Mesenchymal stem cell (in vitro differentiated cells and primary cell): ENCODE results near the gene RRP8.

Experiments
- DNase-seq: peaks from one replicate; pipeline ENCODE4 v3.0.0-alpha.2; 2013
- H2AFZ ChIP-seq: one replicate; pipeline ENCODE4 v1.6.1; 2013; ENCODE audit warnings: low read depth, mild to moderate bottlenecking, control low read depth, inconsistent platforms, low read length, moderate library complexity
- H2AK5ac ChIP-seq: 2 replicates; pipeline ENCODE4 v1.6.1; 2013; ENCODE audit warnings: low read length, moderate library complexity, mild to moderate bottlenecking, inconsistent platforms; ENCODE audit not compliant: severe bottlenecking
- H2BK120ac ChIP-seq: one replicate; pipeline ENCODE4 v1.6.1; 2013; ENCODE audit warnings: low read depth, mild to moderate bottlenecking, inconsistent platforms, low read length, moderate library complexity
- H2BK12ac ChIP-seq, 2 experiments: one replicate each; pipeline ENCODE4 v1.6.1; 2013; ENCODE audit warnings: inconsistent platforms in 2 of 2, low read length in 2 of 2, mild to moderate bottlenecking in 2 of 2, moderate library complexity in 2 of 2, control low read depth in 1 of 2
- H2BK15ac ChIP-seq: one replicate; pipeline ENCODE4 v1.6.1; 2013; ENCODE audit warnings: mild to moderate bottlenecking, low read depth, inconsistent platforms; ENCODE audit not compliant: poor library complexity, severe bottlenecking
- H2BK5ac ChIP-seq: 2 replicates; pipeline ENCODE4 v1.6.1; 2013; ENCODE audit warnings: low read depth, mild to moderate bottlenecking, low read length, control low read depth, inconsistent platforms; ENCODE audit not compliant: poor library complexity, severe bottlenecking
- H3K14ac ChIP-seq, 2 experiments: one replicate each; pipeline ENCODE4 v1.6.1; 2013; ENCODE audit warnings: inconsistent platforms in 2 of 2, low read length in 2 of 2, control low read depth in 1 of 2, mild to moderate bottlenecking in 1 of 2, moderate library complexity in 1 of 2
- H3K18ac ChIP-seq, 2 experiments: one replicate each; pipeline ENCODE4 v1.6.1; 2013; ENCODE audit warnings: inconsistent platforms in 2 of 2, low read length in 2 of 2, control low read depth in 1 of 2, low read depth in 1 of 2, mild to moderate bottlenecking in 1 of 2
- H3K23ac ChIP-seq, 2 experiments: one replicate each; pipeline ENCODE4 v1.6.1; 2013; ENCODE audit warnings: inconsistent platforms in 2 of 2, low read length in 2 of 2, mild to moderate bottlenecking in 2 of 2, moderate library complexity in 2 of 2, control low read depth in 1 of 2
- H3K27ac ChIP-seq: 2 replicates; pipeline ENCODE4 v1.5.1; 2013; ENCODE audit warnings: mild to moderate bottlenecking, moderate library complexity, low read length, control low read depth, inconsistent platforms; ENCODE audit not compliant: poor library complexity, severe bottlenecking
- H3K27me3 ChIP-seq, 2 experiments: 2 replicates each; pipeline versions ENCODE4 v1.6.1 to v1.7.0; 2013; ENCODE audit warnings: low read length in 2 of 2, mild to moderate bottlenecking in 2 of 2, moderate library complexity in 2 of 2, control low read depth in 1 of 2, inconsistent platforms in 1 of 2; ENCODE audit not compliant: control insufficient read depth in 1 of 2, insufficient read depth in 1 of 2
- H3K36me3 ChIP-seq, 2 experiments: 2 replicates each; pipeline versions ENCODE4 v1.6.1 to v1.7.0; 2013; ENCODE audit warnings: low read length in 2 of 2, control low read depth in 1 of 2, inconsistent platforms in 1 of 2, low read depth in 1 of 2, mild to moderate bottlenecking in 1 of 2; ENCODE audit not compliant: insufficient read depth in 2 of 2, control insufficient read depth in 1 of 2
- H3K4ac ChIP-seq, 2 experiments: one replicate each; pipeline ENCODE4 v1.6.1; 2013; ENCODE audit warnings: inconsistent platforms in 2 of 2, low read length in 2 of 2, mild to moderate bottlenecking in 2 of 2, moderate library complexity in 2 of 2, control low read depth in 1 of 2, low read depth in 1 of 2
- H3K4me1 ChIP-seq: 2 replicates; pipeline ENCODE4 v1.6.1; 2013; ENCODE audit warnings: low read depth, low read length, control low read depth; ENCODE audit not compliant: control insufficient read depth, insufficient read depth
- H3K4me2 ChIP-seq: 2 replicates; pipeline ENCODE4 v1.6.1; 2013; ENCODE audit warnings: low read length, mild to moderate bottlenecking, inconsistent platforms; ENCODE audit not compliant: poor library complexity, severe bottlenecking
- H3K4me3 ChIP-seq, 2 experiments: 2 replicates each; pipeline versions ENCODE4 v1.5.1 to v1.7.0; 2013; ENCODE audit warnings: low read length in 2 of 2, mild to moderate bottlenecking in 2 of 2, control low read depth in 1 of 2, low read depth in 1 of 2; ENCODE audit not compliant: insufficient read depth in 1 of 2
- H3K79me1 ChIP-seq: replicated peaks from 2 replicates; pipeline ENCODE4 v1.6.1; 2013; ENCODE audit warnings: mild to moderate bottlenecking, control low read depth, low read length, inconsistent platforms; ENCODE audit not compliant: poor library complexity, severe bottlenecking
- H3K9ac ChIP-seq: 2 replicates; pipeline ENCODE4 v1.7.0; 2013; ENCODE audit warnings: mild to moderate bottlenecking, low read length, moderate library complexity
- H3K9me3 ChIP-seq: 2 replicates; pipeline ENCODE4 v1.7.0; 2013; ENCODE audit warnings: mild to moderate bottlenecking, low read length; ENCODE audit not compliant: control insufficient read depth
- H4K8ac ChIP-seq: one replicate; pipeline ENCODE4 v1.6.1; 2013; ENCODE audit warnings: inconsistent platforms, mild to moderate bottlenecking, low read length, moderate library complexity
- H4K91ac ChIP-seq: one replicate; pipeline ENCODE4 v1.6.1; 2013; ENCODE audit warnings: mild to moderate bottlenecking, low read length, inconsistent platforms
- WGBS: methylation state at CpG from one replicate; pipeline ENCODE4 v1.1.7; 2013; ENCODE audit warnings: mixed read lengths; 5-methylcytosine and 5-hydroxymethylcytosine counted together

The RRP8 gene

GRCh38 chr11:6604081-6604626 is 738 bp upstream of the RRP8 start:
- H3K14ac ChIP-seq, result peak overlapping the region in 1 of 2 experiments; percentile 96
- DNase-seq, result peak; percentile 88
- peak overlapping the region; percentile 71 to 82 for H3K18ac ChIP-seq
- H2BK15ac ChIP-seq, result peak overlapping the region; percentile 2
- peak overlapping the region; percentile 20 to 69 for H3K4ac ChIP-seq
- no peak overlapping the region for H4K8ac ChIP-seq
- H2AK5ac ChIP-seq, result peak overlapping the region; percentile 49
- peak overlapping the region; percentile 92 for H3K27ac ChIP-seq
- peak overlapping the region; percentile 48 for H4K91ac ChIP-seq
- peak overlapping the region; percentile 50 for H3K4me2 ChIP-seq
- H3K36me3 ChIP-seq, result peaks cover 38 to 50% of the 10 kb centered on the region in 2 experiments
- H3K4me1 ChIP-seq, result peaks cover 19% of the 10 kb centered on the region
- H2AFZ ChIP-seq, result peak overlapping the region; percentile 78
- H3K4me3 ChIP-seq, result peak overlapping the region; percentile 85 to 98
- peak overlapping the region in 1 of 2 experiments; percentile 79 for H2BK12ac ChIP-seq
- no peaks in the 10 kb centered on the region for H3K9me3 ChIP-seq
- H3K27me3 ChIP-seq, result no peaks in the 10 kb centered on the region
- H2BK5ac ChIP-seq, result peak overlapping the region; percentile 68
- peak overlapping the region; percentile 35 for H2BK120ac ChIP-seq
- H3K79me1 ChIP-seq, result peaks cover 25% of the 10 kb centered on the region
- 0% methylated on average over 20 of the region's 20 CpGs for WGBS
- peak overlapping the region in 1 of 2 experiments; percentile 80 for H3K23ac ChIP-seq
- H3K9ac ChIP-seq, result peak overlapping the region; percentile 93

DNA sequence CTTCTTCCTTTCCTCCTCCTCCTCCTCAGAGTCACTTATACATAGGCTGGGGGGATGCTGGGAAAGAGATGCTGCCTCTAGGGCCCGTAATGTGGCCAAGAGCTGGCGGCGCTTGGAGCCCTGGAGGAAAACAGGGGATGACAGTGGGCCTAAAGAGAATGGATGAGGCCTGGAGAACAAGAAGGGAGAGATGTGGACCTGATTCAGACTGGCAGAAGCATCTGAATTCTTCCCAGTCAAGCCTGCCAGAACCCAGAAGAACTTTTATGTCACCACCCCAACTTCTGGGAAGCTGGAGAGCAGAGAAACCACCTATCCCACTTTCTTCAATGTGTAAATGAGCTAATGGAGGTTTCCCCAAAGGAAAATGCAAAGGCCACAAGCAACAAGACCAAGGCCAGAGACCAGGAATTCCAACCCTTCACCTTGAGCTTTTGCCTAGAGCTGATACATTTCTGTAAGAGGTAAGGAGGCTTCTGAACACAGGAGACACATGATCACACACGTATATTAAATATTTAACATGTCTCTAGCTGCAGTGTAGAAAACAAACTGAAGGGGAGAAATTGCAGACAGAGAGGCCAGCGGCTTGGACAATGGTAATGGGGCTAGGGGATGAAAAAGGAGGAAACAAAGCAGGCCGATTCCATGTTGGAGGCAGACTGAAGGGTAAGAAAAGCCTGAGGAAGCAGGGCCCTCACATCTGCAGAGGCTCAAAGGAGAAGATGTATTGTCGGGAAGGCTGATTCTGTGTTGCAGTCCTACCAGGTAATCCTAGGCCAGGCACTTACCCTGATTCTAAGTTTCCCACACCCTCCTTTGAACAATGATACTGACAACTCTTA is 1.1 kb downstream of the RRP8 start:
- H4K91ac ChIP-seq, result no peak overlapping the region
- peak overlapping the region; percentile 74 for H3K4me2 ChIP-seq
- no peak for DNase-seq
- 73% methylated on average over 6 of the region's 7 CpGs for WGBS
- no peak overlapping the region for H2AFZ ChIP-seq
- peak overlapping the region in 1 of 2 experiments; percentile 35 for H2BK12ac ChIP-seq
- H2AK5ac ChIP-seq, result no peak overlapping the region
- no peaks in the 10 kb centered on the region for H3K27me3 ChIP-seq
- H3K4me1 ChIP-seq, result peaks cover 15% of the 10 kb centered on the region
- peaks cover 26% of the 10 kb centered on the region for H3K79me1 ChIP-seq
- no peak overlapping the region for H3K27ac ChIP-seq
- H3K36me3 ChIP-seq, result peaks cover 30 to 48% of the 10 kb centered on the region in 2 experiments
- peak overlapping the region in 1 of 2 experiments; percentile 50 for H3K4ac ChIP-seq
- H2BK120ac ChIP-seq, result no peak overlapping the region
- H3K18ac ChIP-seq, result no peak overlapping the region
- no peak overlapping the region for H2BK15ac ChIP-seq
- no peak overlapping the region for H4K8ac ChIP-seq
- H3K4me3 ChIP-seq, result peak overlapping the region; percentile 34 to 98
- H3K9me3 ChIP-seq, result no peaks in the 10 kb centered on the region
- no peak overlapping the region for H2BK5ac ChIP-seq
- H3K9ac ChIP-seq, result peak overlapping the region; percentile 93
- H3K14ac ChIP-seq, result peak overlapping the region in 1 of 2 experiments; percentile 49
- peak overlapping the region in 1 of 2 experiments; percentile 25 for H3K23ac ChIP-seq

GRCh38 chr11:6601041-6601461 is 2.4 kb downstream of the RRP8 start:
- H2BK15ac ChIP-seq, result no peak overlapping the region
- no peak overlapping the region for H4K91ac ChIP-seq
- peaks cover 11% of the 10 kb centered on the region for H3K4me1 ChIP-seq
- no peak overlapping the region for H3K9ac ChIP-seq
- H3K18ac ChIP-seq, result no peak overlapping the region
- H3K27ac ChIP-seq, result no peak overlapping the region
- H3K23ac ChIP-seq, result no peak overlapping the region
- peaks cover 33 to 58% of the 10 kb centered on the region in 2 experiments for H3K36me3 ChIP-seq
- peaks cover 30% of the 10 kb centered on the region for H3K79me1 ChIP-seq
- no peak overlapping the region for H3K4me2 ChIP-seq
- no peak overlapping the region for H4K8ac ChIP-seq
- no peak for DNase-seq
- no peak overlapping the region for H2BK120ac ChIP-seq
- no peak overlapping the region for H3K14ac ChIP-seq
- H3K27me3 ChIP-seq, result no peaks in the 10 kb centered on the region
- H3K4ac ChIP-seq, result peak overlapping the region in 1 of 2 experiments; percentile 9
- no peaks in the 10 kb centered on the region for H3K9me3 ChIP-seq
- 98% methylated on average over 13 of the region's 13 CpGs for WGBS
- no peak overlapping the region for H2BK12ac ChIP-seq
- no peak overlapping the region for H2BK5ac ChIP-seq
- no peak overlapping the region for H2AK5ac ChIP-seq
- H3K4me3 ChIP-seq, result no peak overlapping the region
- no peak overlapping the region for H2AFZ ChIP-seq

DNA sequence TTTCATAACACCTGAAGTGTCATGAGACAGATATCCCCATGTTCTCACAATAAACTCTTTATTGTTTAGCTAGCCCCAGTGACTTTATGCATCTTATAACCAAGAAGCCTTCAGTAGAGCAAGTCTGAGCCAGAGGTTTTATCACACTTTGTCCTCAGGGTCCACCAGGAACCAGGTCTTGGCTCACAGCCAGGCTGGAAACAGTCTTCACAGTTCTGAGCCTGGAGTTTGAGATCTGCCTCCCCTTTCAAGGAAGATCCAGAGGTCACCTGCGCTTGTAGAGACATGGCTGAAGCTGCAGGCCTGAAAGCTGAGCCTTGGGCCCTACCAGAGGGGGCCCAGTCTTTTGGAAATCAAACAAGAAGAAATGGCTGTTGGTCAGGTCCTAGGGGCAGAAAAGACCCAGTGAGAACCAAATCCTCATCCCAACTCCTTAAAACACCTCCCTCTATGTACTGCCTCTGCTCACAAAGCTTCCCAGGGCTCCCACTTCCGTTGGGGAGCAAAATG is 3.5 kb downstream of the RRP8 start:
- Histone ChIP-seq H3K27me3 (no peaks in the 10 kb centered on the region), H3K4me2 (no peak overlapping the region), H3K9ac (no peak overlapping the region), H4K8ac (no peak overlapping the region), H3K14ac (no peak overlapping the region), H3K36me3 (peaks cover 34 to 66% of the 10 kb centered on the region in 2 experiments), H2AK5ac (no peak overlapping the region), H3K4ac (no peak overlapping the region), H2AFZ (no peak overlapping the region), H3K79me1 (peaks cover 32% of the 10 kb centered on the region), H4K91ac (no peak overlapping the region), H3K4me3 (no peak overlapping the region), H2BK120ac (no peak overlapping the region), H2BK12ac (no peak overlapping the region), H2BK15ac (no peak overlapping the region), H3K4me1 (peaks cover 8% of the 10 kb centered on the region), H3K18ac (no peak overlapping the region), H3K9me3 (no peaks in the 10 kb centered on the region), H2BK5ac (no peak overlapping the region), H3K23ac (no peak overlapping the region), H3K27ac (no peak overlapping the region)
- DNase-seq, result no peak
- 97% methylated on average over 2 of the region's 2 CpGs for WGBS
